Panc1 (cell line): ENCODE results near the gene GPR61.

Experiments used
- POLR2AphosphoS5 ChIP-seq: IDR thresholded peaks from 2 replicates; pipeline ENCODE4 v1.6.1; 2012; ENCODE audit warnings: mild to moderate bottlenecking, low read depth, low read length, moderate library complexity
- TF ChIP-seq, protein P1 (sequence below): fragments of 450-650 bp; IDR thresholded peaks from 2 replicates; pipeline ENCODE4 v1.5.1; 2017; ENCODE audit warnings: mild to moderate bottlenecking

DNA sequence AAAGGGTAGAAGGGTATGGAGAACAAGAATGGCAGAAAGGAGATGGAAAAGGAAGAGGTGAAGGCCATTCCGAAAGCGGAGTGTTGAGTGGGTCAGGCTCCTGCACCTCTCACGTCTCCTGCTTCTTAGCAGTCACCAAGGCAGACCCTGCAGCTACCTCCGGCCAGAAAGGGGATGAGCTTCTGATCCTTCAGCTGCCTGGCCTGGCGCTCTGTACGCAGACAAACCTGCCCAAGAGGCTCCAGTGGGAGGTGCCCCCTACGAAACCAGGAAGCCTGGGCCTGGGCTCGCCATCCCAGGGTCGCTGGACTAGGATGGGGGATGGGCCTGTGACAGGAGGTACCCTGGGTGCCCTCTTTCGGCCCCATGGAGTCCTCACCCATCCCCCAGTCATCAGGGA lies 3.0 kb downstream of the GPR61 start:
- TF ChIP-seq, protein P1, sequence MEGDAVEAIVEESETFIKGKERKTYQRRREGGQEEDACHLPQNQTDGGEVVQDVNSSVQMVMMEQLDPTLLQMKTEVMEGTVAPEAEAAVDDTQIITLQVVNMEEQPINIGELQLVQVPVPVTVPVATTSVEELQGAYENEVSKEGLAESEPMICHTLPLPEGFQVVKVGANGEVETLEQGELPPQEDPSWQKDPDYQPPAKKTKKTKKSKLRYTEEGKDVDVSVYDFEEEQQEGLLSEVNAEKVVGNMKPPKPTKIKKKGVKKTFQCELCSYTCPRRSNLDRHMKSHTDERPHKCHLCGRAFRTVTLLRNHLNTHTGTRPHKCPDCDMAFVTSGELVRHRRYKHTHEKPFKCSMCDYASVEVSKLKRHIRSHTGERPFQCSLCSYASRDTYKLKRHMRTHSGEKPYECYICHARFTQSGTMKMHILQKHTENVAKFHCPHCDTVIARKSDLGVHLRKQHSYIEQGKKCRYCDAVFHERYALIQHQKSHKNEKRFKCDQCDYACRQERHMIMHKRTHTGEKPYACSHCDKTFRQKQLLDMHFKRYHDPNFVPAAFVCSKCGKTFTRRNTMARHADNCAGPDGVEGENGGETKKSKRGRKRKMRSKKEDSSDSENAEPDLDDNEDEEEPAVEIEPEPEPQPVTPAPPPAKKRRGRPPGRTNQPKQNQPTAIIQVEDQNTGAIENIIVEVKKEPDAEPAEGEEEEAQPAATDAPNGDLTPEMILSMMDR = no peak
- TF ChIP-seq POLR2AphosphoS5 = no peak
